HG02798 (cell line): Measurements from ENCODE around the gene SLC6A12.
"Not testable (repeated sequence)": the region's sequence is repeated elsewhere in the genome, so short reads cannot be mapped to it uniquely, and the experiment has no call there.

Source experiments
- ATAC-seq: cut with Tn5 transposase; IDR thresholded peaks from one replicate; pipeline ENCODE4 v1.9.1; 2021; ENCODE audit warnings: mild to moderate bottlenecking; ENCODE audit not compliant: unreplicated experiment, poor library complexity

SLC6A12 gene

DNA sequence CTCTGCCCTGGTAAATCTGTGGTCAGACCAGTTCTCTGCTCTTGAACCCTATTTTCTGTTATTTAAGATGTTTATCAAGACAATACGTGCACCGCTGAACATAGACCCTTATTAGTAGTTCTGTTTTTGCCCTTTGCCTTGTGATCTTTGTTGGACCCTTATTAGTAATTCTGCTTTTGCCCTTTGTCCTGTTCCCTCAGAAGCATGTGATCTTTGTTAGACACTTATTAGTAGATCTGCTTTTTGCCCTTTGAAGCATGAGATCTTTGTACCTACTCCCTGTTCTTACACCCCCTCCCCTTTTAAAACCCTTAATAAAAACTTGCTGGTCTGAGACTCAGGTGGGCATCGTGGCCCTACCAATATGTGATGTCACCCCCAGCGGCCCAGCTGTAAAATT is 22.0 kb upstream of the SLC6A12 start:
- not testable (repeated sequence) for ATAC-seq

DNA sequence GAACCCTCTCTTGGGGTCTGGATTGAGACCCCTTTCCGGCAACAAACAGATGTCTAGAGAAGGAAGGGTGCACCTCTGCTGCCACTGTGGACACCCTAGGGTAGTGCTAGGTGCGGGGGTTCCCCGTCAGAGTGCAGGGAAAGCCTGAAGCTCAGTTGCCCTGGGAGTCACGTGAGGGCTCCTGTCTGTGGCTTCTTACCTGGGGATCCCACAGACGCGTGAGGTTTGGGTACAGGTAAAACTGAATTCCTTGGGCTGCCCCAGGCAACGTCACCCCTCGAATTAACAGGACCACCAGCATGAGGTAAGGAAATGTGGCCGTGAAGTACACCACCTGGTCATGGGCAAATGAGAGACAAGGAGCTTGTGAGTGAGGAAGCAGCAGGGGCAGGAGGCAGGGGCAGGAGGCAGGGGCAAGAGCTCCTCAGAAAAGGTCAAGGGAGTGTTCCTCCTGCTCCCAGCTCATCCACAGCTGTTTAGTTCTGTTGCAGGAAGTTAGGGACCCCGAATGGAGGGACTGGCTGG is 21.0 kb upstream of the SLC6A12 start:
- ATAC-seq: no peak

DNA sequence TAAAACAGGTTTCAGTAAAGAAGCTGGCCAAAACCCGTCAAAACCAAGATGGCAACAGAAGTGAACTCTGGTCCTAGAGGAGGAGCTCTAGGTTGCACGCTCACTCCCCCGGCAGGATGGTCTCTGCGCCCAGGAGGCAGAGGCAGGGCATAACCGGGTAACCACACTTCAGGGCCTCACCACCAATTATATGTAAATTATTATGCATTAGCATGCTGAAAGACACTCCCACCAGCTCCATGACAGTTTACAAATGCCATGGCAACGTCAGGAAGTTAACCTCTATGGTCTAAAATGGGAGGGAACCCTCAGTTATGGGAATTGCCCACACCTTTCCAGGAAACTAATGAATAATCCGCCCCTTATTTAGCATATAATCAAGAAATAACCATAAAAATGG is 20.1 kb upstream of the SLC6A12 start:
- ATAC-seq: no peak

DNA sequence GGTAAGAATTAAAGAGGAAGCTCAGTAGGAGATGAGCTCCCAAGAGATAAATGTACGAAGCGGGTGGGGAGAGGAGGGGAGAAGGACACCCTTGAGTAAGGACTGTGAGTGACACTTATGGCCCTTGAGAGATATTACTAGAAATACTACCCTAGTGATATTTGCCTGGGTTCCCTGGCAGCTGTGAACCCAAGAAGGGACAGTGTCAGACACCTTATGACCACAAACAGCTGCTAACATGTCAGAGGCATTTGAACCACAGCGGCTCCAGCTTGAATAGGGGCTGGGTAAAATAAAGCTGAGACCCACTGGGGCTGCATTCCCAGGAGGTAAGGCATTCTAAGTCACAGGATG is 19.6 kb upstream of the SLC6A12 start:
- no peak for ATAC-seq

DNA sequence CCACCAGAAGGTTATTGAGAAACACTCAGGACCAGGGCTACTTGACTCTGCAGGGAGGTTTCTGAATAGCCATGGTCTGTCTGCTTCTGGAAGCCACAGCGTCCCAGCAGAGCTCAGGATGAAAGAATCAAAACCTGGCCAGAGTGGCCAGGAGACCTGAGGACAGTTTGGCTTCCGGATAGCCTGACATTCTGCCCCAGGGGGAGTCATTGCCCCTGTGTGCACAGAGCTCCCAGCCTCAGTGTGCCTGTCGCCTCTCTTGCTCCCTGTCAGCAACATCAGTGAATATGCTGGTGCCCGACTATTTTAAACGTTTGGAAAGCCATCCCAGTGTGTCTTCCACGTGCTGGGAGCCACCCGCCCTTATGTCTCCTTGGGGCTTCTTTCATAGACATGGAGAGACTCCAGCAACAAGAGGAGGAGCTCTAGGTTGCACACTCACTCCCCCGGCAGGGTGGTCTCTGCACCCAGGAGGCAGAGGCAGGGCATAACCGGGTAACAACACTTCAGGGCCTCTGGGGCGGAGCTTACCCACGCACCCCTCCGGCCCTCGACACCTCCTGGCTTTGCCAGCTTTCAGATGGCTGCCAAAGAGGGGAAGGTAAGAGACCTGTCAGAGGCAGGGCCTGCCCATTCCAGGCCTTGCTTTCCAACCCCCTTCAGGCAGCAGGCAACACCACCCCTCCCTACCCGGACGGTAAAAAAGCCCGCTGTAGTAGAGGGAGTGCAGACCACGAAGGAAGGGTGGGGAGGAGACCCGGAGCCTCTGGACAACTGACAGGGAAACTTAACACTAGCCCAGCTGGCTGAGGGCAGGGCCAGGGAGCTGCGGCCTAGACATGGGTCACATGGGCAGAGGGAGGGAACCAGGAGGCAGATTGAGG is 19.0 kb upstream of the SLC6A12 start:
- ATAC-seq: no peak

DNA sequence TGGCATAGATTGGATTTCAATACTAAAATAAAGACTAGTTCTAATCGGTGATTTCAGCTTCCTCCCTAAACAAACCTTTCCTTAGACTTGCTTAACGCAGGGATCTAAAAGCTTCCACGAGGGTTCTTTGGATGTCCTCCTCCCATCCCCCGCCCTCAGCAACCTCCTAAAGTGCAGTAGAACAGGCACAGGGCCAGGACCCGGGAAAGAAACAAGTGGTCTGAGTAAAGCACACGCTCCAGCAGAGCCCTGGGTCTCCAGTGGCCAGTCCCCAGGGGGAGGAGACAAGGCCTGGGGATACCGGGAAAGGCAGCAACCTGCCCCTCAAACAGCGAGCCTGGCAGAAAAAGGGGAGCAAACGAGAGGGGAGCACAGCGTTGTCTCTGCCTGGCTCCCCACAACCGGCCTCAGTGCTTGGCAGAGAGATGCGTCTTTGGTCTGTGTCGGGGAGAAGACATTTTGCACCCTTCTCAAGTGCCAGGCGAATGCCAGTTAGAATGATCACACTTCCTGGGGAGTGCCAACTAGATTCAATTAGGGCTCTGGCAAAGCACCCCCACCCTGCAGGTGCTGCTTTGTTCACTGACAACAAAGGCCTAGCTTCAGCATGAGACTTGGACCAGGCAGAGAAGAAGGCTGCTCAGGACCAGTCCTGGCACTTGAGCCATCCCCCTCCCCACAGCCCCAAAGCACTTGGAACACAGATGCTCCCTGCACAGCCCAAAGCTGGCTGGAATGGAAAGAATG is 17.1 kb upstream of the SLC6A12 start:
- no peak for ATAC-seq

DNA sequence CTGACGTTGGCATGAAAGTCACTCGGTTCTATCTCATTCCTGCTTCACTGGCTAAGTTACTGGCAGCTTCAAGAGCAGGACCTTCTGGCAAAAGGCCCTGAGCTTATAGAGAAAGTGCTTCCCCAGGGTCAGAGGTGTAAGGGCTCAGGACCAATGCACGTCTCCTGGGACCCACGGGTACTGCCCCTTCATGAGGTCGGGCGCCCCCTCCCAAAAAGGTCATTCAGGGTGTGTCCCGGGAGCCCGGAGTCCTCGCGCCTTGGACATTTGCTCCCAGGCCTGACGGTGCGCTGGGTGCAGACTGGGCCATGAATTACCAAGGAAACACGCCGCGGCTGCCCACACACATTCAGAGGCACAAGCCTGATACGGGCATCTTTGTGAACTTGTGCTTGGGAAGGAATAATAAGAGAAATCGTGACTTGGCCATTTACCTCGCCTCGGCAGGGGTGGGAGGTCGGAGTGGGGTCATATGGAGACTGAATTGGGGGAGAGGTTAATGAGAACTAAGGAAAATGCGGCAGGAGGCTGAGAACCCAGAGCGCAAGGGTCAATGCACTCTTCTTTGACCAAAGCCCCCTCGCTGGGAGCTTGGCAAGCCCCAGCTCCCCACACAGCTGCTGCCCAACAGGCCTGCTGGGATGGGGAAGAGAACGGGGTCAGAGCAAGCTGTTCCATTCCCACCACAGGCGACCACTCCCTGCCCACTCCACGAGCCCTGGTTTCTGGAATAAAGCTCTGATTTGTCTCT is 15.7 kb upstream of the SLC6A12 start:
- ATAC-seq: no peak

DNA sequence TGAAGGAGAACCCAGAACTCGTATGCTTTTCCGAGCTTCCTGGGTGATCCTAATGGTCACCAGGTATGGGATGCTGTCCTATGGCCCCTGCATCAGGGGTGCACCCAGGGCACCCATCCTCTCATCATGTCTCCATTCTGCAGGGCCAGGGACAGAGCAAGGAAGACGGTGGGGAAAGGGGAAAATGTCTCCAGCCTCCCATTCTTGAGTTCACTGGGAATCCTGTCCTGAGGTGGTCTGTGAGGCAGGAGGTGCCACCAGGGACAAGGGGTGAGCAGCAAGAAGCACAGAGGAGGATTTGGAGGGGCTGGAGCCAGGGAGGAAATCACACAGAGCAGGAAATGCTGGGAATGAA is 14.9 kb upstream of the SLC6A12 start:
- no peak for ATAC-seq

DNA sequence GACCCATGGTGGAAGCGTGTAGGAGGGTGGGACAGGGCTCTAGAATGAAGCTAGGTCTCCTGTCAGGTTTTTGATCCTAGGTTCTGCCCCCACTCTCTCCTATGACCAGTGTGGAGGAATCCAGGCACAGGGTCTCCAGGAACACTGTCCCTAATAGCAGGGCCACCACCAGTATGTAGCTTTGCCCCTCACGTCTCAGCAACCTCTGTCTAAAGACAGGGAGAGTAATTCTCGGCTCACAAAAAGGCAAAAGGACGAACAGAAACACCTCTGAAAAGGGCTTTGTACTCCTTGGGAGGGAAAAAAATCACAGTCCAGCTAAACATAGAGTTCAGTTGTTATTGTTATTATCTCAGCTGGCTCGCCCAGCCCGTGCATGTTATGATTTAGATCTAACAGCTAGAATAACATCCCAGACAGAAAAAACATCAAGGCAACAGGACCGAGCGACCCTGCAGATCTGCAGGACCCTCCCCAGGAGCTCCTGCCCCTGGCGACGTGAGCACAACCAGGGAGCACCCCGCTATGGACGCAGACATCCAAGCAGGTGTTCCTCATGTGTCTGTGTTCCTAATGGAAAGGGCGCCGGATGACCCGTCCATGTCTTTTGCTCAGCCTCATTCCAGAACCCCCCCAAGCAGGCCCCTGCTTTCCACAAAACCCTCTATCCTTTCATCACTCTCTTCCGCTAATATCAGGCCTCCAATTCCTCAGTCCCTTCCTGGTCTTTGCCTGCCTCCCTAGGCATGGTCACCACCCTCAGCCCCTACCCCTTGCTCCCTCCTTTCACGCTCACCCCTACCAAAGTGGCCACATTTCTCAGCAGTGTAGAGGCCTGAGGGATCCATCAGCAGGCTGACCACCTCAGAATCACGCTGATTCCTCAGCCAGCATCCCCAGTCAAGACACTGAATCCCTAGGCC is 14.2 kb upstream of the SLC6A12 start:
- ATAC-seq: no peak

DNA sequence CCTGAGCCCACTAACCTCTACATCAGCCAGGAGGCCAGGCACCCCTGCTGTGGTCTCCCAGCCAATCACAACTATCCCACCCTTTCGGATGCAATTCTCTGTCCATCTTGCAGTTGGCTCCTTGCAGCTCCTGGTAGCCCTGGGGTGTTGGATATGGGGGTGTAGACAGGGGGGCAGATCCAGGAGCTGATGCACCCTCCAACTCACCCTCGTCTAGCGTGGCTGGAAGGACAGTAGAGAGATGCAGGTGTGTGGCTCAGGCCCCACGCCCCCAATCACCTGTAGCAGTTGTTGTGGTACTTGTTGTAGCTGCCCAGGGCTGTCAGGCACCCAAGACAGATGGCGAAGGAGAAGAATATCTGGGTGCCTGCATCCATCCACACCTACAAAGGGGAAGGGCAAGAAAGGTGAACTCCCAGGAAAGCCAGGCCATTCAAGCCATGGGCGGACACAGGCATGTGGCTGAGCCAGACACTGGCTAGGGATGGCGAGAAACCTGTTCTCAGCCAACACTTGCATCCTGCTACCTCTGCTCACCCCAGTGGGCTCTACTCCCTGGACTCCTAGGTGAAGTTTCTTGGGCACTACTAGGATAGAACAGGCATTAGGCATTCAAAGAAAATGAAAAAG is 13.4 kb upstream of the SLC6A12 start:
- no peak for ATAC-seq

DNA sequence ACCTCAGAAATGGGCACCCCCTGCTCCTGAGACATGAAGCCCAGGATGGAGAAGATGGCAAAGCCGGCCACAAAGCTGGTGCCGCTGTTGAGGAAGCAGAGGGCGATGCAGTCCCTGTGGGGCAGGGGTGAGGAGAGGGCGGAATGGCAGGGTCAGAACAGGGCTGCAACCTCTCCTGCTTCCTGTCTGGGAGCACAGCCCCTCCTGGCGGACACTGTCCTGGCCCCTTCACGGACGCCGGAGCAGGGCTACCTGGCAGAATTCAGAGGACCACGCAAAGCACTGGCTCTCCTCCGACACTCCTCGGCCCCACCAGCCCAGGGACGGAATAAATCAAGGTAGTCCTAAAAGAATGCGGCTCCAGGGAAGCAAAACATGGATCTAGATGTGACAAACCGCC is 12.4 kb upstream of the SLC6A12 start:
- ATAC-seq: no peak

DNA sequence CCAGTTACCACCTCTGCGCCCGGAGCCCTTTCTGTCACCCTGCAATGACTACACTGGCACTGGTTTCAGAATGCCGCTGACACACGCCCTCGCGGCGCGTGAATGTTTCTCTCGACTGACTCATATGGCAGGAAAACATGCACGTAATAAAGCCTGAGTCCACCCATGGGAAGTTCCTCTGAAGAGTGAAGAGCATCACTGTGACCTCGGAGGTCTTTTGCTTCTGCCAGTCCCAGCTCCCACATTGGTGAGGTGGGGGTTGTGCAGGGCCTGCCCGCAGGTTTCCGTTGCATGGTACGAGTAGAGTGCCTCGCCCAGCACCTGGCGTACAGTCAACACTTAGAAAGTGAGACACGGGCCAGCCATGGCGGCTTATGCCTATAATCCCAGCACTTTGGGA is 11.1 kb upstream of the SLC6A12 start:
- ATAC-seq: no peak

DNA sequence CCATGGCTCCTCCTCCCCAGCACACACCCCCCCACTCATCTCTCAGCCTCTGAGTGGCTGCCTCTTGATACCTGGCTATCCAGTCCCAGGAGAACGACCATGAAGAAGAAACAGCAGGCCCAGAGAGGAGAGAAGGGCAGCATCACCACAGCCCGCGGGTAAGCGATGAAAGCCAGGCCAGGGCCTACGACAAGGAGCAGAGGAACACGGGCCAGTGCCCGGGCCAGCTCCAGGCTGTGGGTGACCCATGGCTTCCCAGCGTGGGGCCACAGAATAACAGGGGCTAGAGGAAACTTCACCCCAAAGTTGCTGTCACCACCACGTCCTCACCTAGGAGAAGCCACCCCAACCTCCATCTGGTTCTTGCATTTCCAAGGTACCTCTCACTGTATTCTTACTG is 10.4 kb upstream of the SLC6A12 start:
- no peak for ATAC-seq

DNA sequence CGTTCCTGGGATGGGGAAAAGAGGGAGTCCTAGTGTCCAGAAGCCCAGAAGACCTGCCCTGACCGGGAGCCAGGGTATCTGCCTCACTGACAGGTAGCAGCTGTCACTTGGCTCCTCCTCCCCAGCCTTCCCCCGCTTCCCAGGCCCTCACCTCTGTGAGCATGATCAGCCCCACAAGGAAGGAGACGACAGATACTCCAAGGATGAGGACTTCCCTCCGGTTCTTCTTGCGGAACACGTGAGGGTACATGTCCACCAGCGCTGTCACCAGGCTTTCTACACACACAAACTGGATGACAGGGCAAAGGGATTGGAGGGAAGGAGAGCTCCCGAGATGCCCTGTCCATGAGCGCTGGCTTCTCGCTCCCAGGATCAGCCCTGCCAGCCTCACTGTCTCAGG is 9.9 kb upstream of the SLC6A12 start:
- no peak for ATAC-seq

DNA sequence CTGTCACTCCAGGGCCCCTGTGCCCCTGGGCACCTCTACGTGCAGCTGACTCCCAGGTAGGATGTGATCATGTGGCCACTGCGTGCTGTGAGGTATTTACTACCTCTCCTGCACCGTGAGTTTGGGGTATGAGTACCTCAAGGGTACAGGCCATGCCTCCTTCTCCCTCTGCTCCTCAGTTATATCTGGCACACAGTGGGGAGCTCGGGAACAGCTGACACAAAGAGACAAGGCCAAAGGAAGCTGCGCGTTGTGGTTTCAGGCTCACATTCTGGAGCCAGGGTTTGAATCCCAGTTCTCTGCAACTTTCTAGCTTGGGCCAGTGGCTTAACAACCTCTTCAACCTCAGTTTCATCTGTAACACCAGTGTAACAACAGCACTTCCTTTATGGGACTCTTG is 7.8 kb upstream of the SLC6A12 start:
- no peak for ATAC-seq

DNA sequence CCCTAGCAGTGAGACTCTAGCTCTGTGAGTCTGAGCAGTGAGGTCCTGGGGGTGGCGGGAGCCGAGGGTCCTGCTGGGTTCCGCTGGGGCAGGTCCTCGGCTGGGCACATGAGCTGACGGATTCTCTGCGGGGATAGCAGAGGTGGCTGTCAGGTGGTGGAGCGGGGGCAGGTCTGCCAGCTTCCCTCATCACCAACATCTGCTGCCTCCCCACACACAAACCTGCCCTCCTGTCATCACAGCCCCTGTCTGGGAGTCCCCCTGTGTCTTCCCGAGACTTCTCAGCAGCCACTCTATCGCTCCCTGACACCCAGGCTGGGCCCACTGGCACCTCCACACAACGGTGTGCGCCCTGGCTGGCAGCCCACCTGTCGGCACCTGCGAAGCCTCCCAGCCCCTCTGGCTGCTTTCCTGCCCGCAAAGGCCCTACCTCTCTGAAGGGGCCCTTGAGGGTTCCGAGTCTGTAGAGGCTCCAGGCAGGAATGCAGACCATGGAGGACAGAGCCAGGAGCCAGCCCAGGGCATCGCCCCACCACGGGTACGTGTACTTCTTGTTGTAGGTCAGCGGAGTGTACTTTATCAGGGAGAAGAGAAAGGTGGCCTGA is 7.1 kb upstream of the SLC6A12 start:
- ATAC-seq: no peak

DNA sequence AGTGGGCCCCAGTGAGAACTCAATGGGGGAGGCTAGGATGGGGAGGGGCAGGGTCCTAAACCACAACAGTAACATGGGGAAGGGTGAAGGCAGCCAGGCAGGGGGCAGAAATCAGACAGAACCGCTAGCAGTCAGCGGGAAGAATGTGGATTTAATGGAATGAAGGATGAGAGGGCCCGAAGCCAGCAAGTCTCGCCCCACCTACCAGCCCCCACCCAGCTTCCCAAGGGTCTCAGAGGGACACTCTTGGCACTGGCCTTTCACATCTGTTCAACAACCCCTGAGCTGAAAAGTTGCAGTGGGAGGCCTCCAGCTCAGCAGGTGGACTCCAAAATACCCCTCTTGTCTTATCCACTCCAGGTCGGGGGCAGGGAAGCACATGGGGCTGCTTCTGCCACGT is 6.5 kb upstream of the SLC6A12 start:
- no peak for ATAC-seq

DNA sequence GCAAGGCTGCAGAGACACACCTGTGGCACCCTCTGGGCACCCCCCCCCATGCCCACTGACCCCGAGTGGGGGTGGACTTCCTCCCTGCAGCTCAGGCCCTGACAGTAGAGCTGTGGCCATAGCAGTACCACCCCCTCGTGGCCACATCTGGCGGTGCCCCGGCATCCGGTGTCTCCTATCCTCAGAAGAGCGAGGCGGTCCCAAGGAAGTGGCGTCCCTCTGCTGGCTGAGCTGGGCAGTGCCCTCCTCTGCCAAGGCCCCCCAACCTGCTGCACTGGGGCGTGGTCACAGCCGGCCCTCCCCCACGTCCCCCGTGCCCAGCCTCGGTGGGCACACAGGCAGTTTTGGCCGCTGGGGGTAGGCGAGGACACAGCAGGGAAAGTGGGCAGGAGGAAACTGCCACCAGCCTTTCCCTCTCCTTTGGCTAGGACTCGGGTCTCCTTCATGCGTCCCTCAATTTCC is 6.0 kb upstream of the SLC6A12 start:
- peak; percentile 68 for ATAC-seq
